ENCODE results near the gene COQ5. TPM values are rescaled to one million over a fixed set of nuclear protein-coding genes. Genes with fewer than 3 reads are reported as not detected.

COQ5 gene
- total RNA-seq = 10 to 100 TPM; 16.5 to 19.2 (median 18.3) TPM

GRCh38 chr12:120528861-120529525, at the start of gene COQ5:
COQ5 (minus strand) TSS chr12:120529158; CDS start chr12:120529141, 17 bp downstream.
- DNase-seq (ENCODE audit: low spot score in 2 of 2) = peak; percentile 92 to 98
- peak within 1 kb of the TSS; percentile 73 for H3K4me3 ChIP-seq (ENCODE audit: low read depth, poor library complexity, severe bottlenecking)
- 1% methylated on average over 38 of the region's 38 CpGs for whole genome bisulfite sequencing, 2 donors
- intact Hi-C loops (cut with DNase I; ENCODE audit: low total_unique reads) = no loop called here
- TF ChIP-seq CTCF (IDR thresholded peaks at IDR 0.05) (no peak), POLR2A (IDR thresholded peaks at IDR 0.05) (no peak)

GRCh38 chr12:120574106-120574505, 45.1 kb upstream of the COQ5 start:
- no peak for DNase-seq (ENCODE audit: low spot score in 2 of 2)
- 77 to 82% methylated on average over 2 of the region's 2 CpGs for WGBS, 2 donors
- intact Hi-C loops (cut with DNase I; ENCODE audit: low total_unique reads) = no loop called here
- TF ChIP-seq CTCF (IDR thresholded peaks at IDR 0.05) (no peak), POLR2A (IDR thresholded peaks at IDR 0.05) (no peak)
- H3K4me3 ChIP-seq (ENCODE audit: low read depth, poor library complexity, severe bottlenecking) = no peak overlapping the region

GRCh38 chr12:120573560-120573959, 44.6 kb upstream of the COQ5 start:
- WGBS, 2 donors = 65 to 67% methylated on average over 6 of the region's 6 CpGs
- intact Hi-C loops (cut with DNase I; ENCODE audit: low total_unique reads) = no loop called here
- TF ChIP-seq CTCF (IDR thresholded peaks at IDR 0.05) = no peak
- TF ChIP-seq POLR2A (IDR thresholded peaks at IDR 0.05) = no peak
- no peak overlapping the region for H3K4me3 ChIP-seq (ENCODE audit: low read depth, poor library complexity, severe bottlenecking)
- DNase-seq (ENCODE audit: low spot score in 2 of 2) = no peak

- 70 to 78% methylated on average over 5 of the region's 5 CpGs for WGBS, 2 donors
- TF ChIP-seq CTCF (IDR thresholded peaks at IDR 0.05) (no peak), POLR2A (IDR thresholded peaks at IDR 0.05) (no peak)
- intact Hi-C loops (cut with DNase I; ENCODE audit: low total_unique reads) = no loop called here
- no peak for DNase-seq (ENCODE audit: low spot score in 2 of 2)
- no peak overlapping the region for H3K4me3 ChIP-seq (ENCODE audit: low read depth, poor library complexity, severe bottlenecking)
These were observed 42.3 kb upstream of the COQ5 start for GRCh38 chr12:120571299-120571698.

GRCh38 chr12:120563495-120563894, 34.5 kb upstream of the COQ5 start:
- 89 to 93% methylated on average over 11 of the region's 11 CpGs for WGBS, 2 donors
- no peak for DNase-seq (ENCODE audit: low spot score in 2 of 2)
- no peak for TF ChIP-seq CTCF (IDR thresholded peaks at IDR 0.05)
- TF ChIP-seq POLR2A (IDR thresholded peaks at IDR 0.05) = no peak
- H3K4me3 ChIP-seq (ENCODE audit: low read depth, poor library complexity, severe bottlenecking) = no peak overlapping the region
- intact Hi-C loops (cut with DNase I; ENCODE audit: low total_unique reads) = no loop called here

- WGBS, 2 donors = 86 to 91% methylated on average over 8 of the region's 8 CpGs
- intact Hi-C loops (cut with DNase I; ENCODE audit: low total_unique reads) = no loop called here
- DNase-seq (ENCODE audit: low spot score in 2 of 2) = no peak
- H3K4me3 ChIP-seq (ENCODE audit: low read depth, poor library complexity, severe bottlenecking) = no peak overlapping the region
- TF ChIP-seq CTCF (IDR thresholded peaks at IDR 0.05) (no peak), POLR2A (IDR thresholded peaks at IDR 0.05) (no peak)
These were observed 33.9 kb upstream of the COQ5 start for GRCh38 chr12:120562906-120563305.

Data from lower leg skin (tissue), 4 donors.